Sciatic nerve (tissue), 2 donors: Measurements from ENCODE around the gene FCRL4. TPM values are rescaled to one million over a fixed set of nuclear protein-coding genes. Genes with fewer than 3 reads are reported as not detected.
"Not testable (repeated sequence)": the region's sequence is repeated elsewhere in the genome, so short reads cannot be mapped to it uniquely, and the experiment has no call there.

Source experiments
- ATAC-seq: fragments of 200-7000 bp; cut with Tn5 transposase; one replicate; pipeline ENCODE4 v1.9.1; 2020; ENCODE audit warnings: mild to moderate bottlenecking, moderate library complexity
- DNase-seq: peaks from one replicate; pipeline ENCODE4 v3.0.0-alpha.2; 2020; ENCODE audit warnings: low spot score
- intact Hi-C: fragments of 100-400 bp; cut with DNase I; formaldehyde crosslinking; loops from one replicate; pipeline ENCODE4 v1.14.2; 2022
- total RNA-seq: library from RNA; stranded (reverse); fragmentation: NEBNext Ultra II Directional; extraction: Animal tissue kit (Norgen Biotek cat#: 25700); gene quantifications from one replicate; pipeline ENCODE4 v1.2.1, GENCODE V29; 2021
- donor health status: DM: no; HTN: no; CAD: no.
- donor health status: DM: no; HTN: no; CAD: no.

Gene FCRL4
- total RNA-seq, 1 donor from 2014 or later: not detected

GRCh38 chr1:157562515-157562914, 35.4 kb downstream of the FCRL4 start:
- DNase-seq (no peak), ATAC-seq (no peak)
- intact Hi-C loops: no loop called here

- DNase-seq: no peak
Measured at GRCh38 chr1:157558119-157558518, 39.8 kb downstream of the FCRL4 start.

GRCh38 chr1:157551694-157552693, 45.9 kb downstream of the FCRL4 start, which contains the start of gene FCRL5:
FCRL5 (minus strand) TSS chr1:157552515; CDS start chr1:157552362, 153 bp downstream.
- no peak for ATAC-seq
- intact Hi-C loops: no loop called here

More at GRCh38 chr1:157558119-157558518, 39.8 kb downstream of the FCRL4 start:
- intact Hi-C loops: no loop called here
- no peak for ATAC-seq

DNA sequence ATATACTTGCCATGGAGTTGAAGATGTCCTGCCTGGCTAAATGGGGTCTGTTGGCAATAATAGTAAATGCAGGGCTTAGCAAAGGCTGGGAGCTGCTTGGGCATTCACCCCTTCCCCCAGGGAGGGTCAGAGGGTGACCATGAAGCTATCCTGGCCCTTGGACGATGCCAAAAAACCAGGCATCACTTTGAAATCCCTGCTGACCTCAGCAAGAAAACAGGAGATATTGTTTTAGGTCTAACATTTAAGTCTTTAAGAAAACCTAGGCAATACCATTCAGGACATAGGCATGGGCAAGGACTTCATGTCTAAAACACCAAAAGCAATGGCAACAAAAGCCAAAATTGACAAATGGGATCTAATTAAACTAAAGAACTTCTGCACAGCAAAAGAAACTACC, 49.8 kb downstream of the FCRL4 start:
- DNase-seq, ATAC-seq, intact Hi-C loops: not testable (repeated sequence)

More at GRCh38 chr1:157551694-157552693, 45.9 kb downstream of the FCRL4 start, which contains the start of gene FCRL5:
- no peak for DNase-seq

DNA sequence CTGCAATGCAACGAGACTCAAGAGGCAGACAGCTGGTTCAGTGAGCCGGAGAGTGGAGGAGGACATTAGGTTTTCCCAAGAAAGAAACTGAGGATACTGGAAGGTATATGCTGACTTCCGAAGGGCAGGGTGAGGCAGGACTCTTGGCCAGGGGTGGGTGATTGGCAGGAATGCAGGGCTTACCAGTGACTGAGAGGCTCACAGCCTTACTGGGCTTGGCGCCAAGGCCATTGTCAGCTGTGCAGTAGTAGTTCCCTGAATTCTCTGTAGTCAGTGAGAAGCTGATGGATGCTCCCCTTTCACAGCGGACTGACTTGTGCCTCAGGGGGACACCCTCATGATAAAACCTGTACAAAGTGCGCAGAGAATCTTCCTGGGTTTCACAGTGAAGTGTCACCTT, 55.2 kb downstream of the FCRL4 start:
- no peak for DNase-seq
- intact Hi-C loops: no loop called here

GRCh38 chr1:157540852-157541251, 57.0 kb downstream of the FCRL4 start:
- intact Hi-C loops: no loop called here
- DNase-seq (no peak), ATAC-seq (no peak)

More for the DNA sequence above, 55.2 kb downstream of the FCRL4 start:
- ATAC-seq: no peak

DNA sequence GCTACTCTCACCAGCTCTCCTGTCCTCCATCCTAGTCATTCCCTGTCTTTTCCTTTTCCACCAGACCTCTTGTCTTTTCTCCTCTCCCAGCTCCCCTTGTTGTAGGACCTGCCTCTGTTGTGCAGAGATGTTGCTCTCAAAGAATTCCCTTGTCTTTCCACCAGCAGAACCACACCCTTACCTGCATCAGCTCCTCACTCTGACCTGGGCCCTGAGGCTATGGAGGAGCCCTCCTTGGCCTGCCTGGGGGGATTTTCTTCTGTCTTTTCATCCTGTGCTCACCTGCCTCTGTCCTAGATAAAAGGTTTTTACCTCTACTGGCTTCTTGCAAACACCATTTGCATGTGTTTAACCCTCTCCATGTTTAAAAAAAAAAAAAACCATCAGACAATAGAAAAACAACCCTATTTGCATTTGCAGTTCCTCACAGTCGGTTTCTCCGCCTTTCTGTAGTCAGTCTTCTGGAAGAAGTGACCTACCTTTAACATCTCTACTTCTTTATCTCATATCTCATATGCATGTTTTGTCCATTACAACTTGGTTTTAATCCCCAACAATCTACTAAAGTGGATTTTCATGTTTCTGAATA, 57.6 kb downstream of the FCRL4 start:
- DNase-seq (no peak), ATAC-seq (no peak)
- intact Hi-C loops: no loop called here

- intact Hi-C loops: no loop called here
- no peak for ATAC-seq
Measured at GRCh38 chr1:157539568-157539967, 58.3 kb downstream of the FCRL4 start.

DNA sequence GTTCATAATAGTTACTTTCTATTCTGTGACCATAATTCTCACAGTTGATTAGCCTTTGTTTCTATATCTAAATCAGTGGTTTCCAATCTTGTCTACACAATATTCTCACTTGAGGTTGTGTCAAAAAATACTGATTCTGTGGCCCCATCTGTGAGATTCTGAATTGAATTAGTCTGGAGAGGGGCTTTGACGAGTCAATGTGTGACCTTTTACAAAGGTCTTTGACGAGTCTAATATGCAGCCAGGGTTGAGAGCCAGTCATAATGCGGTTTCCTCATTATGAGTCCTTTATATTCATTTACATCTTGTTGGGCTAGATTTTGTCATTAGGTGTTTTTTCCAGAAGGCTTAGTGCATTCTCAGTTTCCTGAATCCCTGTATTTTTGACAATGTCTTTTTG, 65.3 kb downstream of the FCRL4 start:
- intact Hi-C loops: loop anchor here (5.0 kb wide), 1 partner anchor 505 kb away; no protein-coding TSS in a partner anchor
- ATAC-seq (no peak), DNase-seq (no peak)

More at GRCh38 chr1:157539568-157539967, 58.3 kb downstream of the FCRL4 start:
- no peak for DNase-seq

DNA sequence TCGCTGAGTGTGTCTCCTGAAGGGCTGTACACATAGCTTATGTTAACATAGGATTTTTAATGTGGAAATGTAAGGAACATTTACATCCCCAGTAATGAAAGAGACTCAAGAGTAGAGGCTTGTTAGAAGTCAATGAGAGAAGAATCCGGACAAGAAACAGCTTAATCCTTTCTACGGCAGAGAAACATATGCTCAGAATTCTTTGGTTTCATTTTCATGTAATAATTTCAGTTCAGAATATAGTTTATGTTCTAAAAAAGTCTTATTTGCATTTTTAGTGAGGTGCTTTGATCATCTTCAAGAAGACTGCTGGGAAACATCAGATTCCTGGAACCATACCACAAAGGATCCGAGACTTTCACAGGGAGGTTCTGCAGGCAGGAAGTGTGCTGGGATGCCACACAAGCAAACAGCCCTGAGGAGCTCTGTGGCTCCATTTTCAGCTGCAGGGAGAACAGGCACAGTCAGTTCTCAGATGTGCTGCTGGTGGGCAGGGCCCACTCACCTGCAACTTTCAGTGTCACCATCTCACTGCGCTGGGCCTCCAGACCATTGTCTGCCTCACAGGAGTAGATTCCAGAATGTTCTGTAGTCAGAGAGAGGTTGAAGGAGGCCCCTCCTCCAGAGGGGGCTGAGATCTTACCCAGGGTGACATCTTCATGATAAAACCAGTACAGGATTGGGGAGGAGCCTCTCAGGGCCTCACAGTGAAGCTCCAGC, 74.0 kb downstream of the FCRL4 start:
- intact Hi-C loops: no loop called here
- no peak for ATAC-seq
- DNase-seq: no peak

Other genes starting within 250 kb of the FCRL4 start
- 0.36 TPM for gene FCRL5, start 45.6 kb downstream of the FCRL4 start, total RNA-seq
- 1.2 TPM for gene FCRL3, start 102.7 kb upstream of the FCRL4 start, total RNA-seq
- 0.31 TPM for gene FCRL2, start 179.0 kb upstream of the FCRL4 start, total RNA-seq
- 1.4 TPM for gene FCRL1, start 222.0 kb upstream of the FCRL4 start, total RNA-seq
- gene CD5L, start 243.7 kb upstream of the FCRL4 start, total RNA-seq: 0.27 TPM